ENCODE results near the gene LTBR. TPM values are rescaled to one million over a fixed set of nuclear protein-coding genes. Genes with fewer than 3 reads are reported as not detected.

LTBR gene
- total RNA-seq, 1 experiment from 2014 or later, result 61.5 TPM

- DNase-seq, result no peak
- H3K36me3 ChIP-seq, result peaks cover 76% of the 10 kb centered on the region
- H3K27me3 ChIP-seq, result no peaks in the 10 kb centered on the region
- no peak overlapping the region for H3K4me3 ChIP-seq
- H3K9me3 ChIP-seq, result no peaks in the 10 kb centered on the region
Observed at GRCh38 chr12:6390084-6390799, 6.3 kb downstream of the LTBR start.

DNA sequence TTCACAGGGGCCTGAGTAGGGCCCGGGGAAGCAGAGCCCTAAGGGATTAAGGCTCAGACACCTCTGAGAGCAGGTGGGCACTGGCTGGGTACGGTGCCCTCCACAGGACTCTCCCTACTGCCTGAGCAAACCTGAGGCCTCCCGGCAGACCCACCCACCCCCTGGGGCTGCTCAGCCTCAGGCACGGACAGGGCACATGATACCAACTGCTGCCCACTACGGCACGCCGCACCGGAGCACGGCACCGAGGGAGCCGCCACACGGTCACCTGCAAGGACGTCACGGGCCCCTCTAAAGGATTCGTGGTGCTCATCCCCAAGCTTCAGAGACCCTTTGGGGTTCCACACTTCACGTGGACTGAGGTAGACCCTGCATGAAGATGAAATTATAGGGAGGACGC, 7.1 kb downstream of the LTBR start:
- Histone ChIP-seq H3K27me3 (no peaks in the 10 kb centered on the region), H3K36me3 (peaks cover 78% of the 10 kb centered on the region), H3K4me3 (no peak overlapping the region), H3K9me3 (no peaks in the 10 kb centered on the region)
- DNase-seq, result no peak

DNA sequence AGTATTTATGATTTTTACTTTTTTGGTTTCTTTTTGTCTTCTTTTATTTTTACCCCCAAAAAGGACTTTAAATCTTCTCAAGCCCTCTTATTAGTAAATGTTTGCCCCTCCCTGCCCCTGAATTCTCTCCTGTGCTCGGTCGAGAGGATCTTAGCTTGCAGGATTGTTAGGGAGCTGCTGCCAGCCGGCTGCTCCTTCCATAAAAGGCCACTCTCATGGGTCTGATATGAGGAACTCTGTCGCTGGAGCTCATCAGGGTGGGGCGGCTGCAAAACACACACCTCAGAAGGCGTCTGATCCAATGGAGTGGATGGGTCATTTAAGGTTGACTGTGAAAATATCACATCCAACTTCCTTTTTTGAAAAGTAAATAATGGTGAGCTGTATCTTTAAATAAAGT, 8.5 kb downstream of the LTBR start:
- peaks cover 66% of the 10 kb centered on the region for H3K36me3 ChIP-seq
- H3K27me3 ChIP-seq, result no peaks in the 10 kb centered on the region
- no peak for DNase-seq
- H3K9me3 ChIP-seq, result no peaks in the 10 kb centered on the region
- no peak overlapping the region for H3K4me3 ChIP-seq

DNA sequence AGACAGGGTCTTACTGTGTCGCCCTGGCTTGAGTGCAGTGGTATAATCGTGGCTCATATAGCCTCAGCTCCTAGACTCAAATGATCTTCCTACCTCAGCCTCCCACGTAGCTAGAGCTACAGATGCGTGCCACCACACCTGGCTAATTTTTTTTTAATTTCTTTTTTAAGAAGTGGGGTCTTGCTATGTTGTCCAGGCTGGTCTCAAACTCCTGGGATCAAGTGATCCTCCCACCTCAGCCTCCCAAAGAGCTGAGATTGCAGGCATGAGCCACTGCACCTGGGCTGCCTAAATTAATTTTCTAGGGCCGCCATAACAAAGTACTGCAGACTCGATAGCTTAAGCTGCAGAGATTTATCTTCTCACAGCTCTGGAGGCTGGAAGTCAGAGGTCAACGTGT, 9.1 kb downstream of the LTBR start:
- Histone ChIP-seq H3K27me3 (no peaks in the 10 kb centered on the region), H3K36me3 (peaks cover 66% of the 10 kb centered on the region), H3K4me3 (no peak overlapping the region), H3K9me3 (no peaks in the 10 kb centered on the region)
- no peak for DNase-seq

DNA sequence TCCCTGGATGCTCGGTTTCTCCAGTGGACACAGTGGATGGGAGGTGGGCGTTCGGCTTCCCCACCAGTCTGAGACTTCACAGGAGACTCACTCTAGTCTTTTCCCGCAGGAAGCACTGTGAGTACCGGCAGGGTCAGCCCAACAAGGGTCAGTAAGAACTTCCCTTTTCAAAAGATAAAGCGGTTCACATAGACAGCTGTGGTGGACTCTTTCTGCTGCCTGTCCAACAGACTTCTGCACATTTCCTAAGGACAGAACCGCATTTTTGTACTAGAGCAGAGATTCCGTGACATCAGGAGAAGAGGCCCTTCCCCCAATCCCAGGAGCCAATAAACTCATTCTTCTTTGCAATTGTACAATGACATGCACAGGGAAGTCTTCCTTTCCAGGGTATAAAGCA, 10.4 kb downstream of the LTBR start:
- no peaks in the 10 kb centered on the region for H3K9me3 ChIP-seq
- no peak overlapping the region for H3K4me3 ChIP-seq
- peaks cover 62% of the 10 kb centered on the region for H3K36me3 ChIP-seq
- H3K27me3 ChIP-seq, result no peaks in the 10 kb centered on the region
- DNase-seq, result no peak

DNA sequence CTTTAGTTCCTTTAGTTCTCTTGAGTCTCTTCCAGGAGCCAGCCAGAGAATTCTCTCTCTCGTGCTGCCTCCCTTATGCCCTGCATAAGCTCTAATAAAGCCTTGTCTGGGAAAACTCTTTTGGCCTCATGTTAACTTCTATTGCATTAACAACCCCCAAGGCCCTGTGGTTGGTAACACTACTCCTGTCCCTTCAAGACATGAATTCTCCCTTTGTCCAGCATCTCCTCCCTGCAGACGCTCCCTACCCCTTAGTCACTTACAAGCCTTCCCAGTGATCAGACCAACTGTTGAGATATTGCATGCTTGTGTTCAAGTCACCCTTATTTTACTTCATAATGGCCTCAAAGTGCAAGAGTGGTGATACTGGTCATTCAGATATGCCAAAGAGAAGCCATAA, 12.1 kb downstream of the LTBR start:
- no peaks in the 10 kb centered on the region for H3K9me3 ChIP-seq
- peaks cover 62% of the 10 kb centered on the region for H3K36me3 ChIP-seq
- H3K4me3 ChIP-seq, result no peak overlapping the region
- H3K27me3 ChIP-seq, result no peaks in the 10 kb centered on the region
- DNase-seq, result no peak

DNA sequence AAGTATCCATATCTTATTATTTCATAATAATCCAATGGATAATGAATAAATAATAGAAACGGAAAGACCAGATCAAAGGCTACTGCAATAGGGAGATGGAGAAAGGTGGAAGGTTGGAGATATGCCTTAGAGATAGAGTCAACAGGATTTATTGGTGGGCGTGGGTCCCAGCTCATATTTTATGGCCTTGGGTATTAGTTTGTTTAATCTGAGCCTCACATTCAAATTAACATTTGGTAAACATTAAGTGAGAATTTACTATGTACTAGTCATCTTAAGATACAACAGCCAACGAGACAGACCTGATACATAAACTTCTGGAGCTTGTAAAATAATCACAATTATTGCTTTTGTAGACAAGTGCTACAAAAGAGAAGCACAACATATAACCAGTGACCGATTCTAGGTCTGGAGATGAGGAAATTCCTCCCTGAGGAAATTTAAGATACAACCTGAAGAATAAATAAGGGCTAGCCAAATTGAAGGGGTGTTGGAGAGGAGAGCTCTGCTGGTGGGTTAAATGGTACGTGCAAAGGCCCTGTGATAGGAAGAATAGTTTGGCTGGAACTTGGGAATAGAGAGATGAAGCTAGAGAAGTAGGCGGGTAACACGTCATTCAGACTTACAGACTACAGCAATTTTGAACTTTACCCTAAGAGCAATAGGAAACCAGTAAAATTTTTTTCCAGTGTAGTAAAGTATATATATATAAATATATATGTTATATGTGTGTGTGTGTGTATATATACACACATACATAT, 16.1 kb downstream of the LTBR start:
- peaks cover 52% of the 10 kb centered on the region for H3K36me3 ChIP-seq
- H3K9me3 ChIP-seq, result no peaks in the 10 kb centered on the region
- no peak overlapping the region for H3K4me3 ChIP-seq
- H3K27me3 ChIP-seq, result no peaks in the 10 kb centered on the region
- no peak for DNase-seq

- H3K27me3 ChIP-seq, result no peaks in the 10 kb centered on the region
- no peak overlapping the region for H3K4me3 ChIP-seq
- H3K9me3 ChIP-seq, result peaks cover 12% of the 10 kb centered on the region
- H3K36me3 ChIP-seq, result peaks cover 65% of the 10 kb centered on the region
- no peak for DNase-seq
Observed at GRCh38 chr12:6404390-6404789, 20.4 kb downstream of the LTBR start.

GRCh38 chr12:6405963-6406362, 22.0 kb downstream of the LTBR start:
- DNase-seq, result no peak
- Histone ChIP-seq H3K36me3 (peaks cover 67% of the 10 kb centered on the region), H3K9me3 (peaks cover 12% of the 10 kb centered on the region), H3K4me3 (no peak overlapping the region), H3K27me3 (no peaks in the 10 kb centered on the region)

- Histone ChIP-seq H3K9me3 (peaks cover 12% of the 10 kb centered on the region), H3K36me3 (peaks cover 70% of the 10 kb centered on the region), H3K4me3 (no peak overlapping the region), H3K27me3 (no peaks in the 10 kb centered on the region)
- DNase-seq, result no peak
Observed at GRCh38 chr12:6407236-6407954, 23.4 kb downstream of the LTBR start.

GRCh38 chr12:6416596-6416995, 32.6 kb downstream of the LTBR start:
- peaks cover 23% of the 10 kb centered on the region for H3K36me3 ChIP-seq
- H3K9me3 ChIP-seq, result no peaks in the 10 kb centered on the region
- H3K27me3 ChIP-seq, result no peaks in the 10 kb centered on the region
- DNase-seq, result no peak
- no peak overlapping the region for H3K4me3 ChIP-seq

DNA sequence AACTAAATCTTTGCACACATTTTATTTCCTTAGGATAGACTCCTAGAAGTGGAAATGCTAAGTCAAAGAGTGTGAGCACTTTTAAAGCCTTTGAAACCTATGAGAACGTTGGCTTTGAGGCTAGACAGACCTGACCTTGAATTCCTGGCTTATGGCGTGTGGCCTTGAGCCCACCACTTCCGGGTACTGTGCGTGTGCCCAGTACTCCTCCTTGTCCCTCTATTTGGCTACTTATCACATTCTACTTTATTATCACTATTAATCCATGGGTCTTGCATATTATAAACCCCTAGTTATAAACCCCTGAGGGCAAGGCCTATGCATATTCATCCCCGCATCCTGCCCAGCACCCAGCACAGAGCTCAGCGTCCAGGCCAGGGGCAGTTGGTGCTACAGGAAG, 34.8 kb downstream of the LTBR start:
- no peak overlapping the region for H3K4me3 ChIP-seq
- H3K36me3 ChIP-seq, result peaks cover 14% of the 10 kb centered on the region
- no peaks in the 10 kb centered on the region for H3K27me3 ChIP-seq
- DNase-seq, result no peak
- H3K9me3 ChIP-seq, result no peaks in the 10 kb centered on the region

GRCh38 chr12:6420364-6420763, 36.4 kb downstream of the LTBR start:
- H3K9me3 ChIP-seq, result no peaks in the 10 kb centered on the region
- DNase-seq, result no peak

GRCh38 chr12:6423267-6424007, 39.5 kb downstream of the LTBR start:
- peak; percentile 76 for DNase-seq
- H3K36me3 ChIP-seq, result no peaks in the 10 kb centered on the region
- H3K4me3 ChIP-seq, result no peak overlapping the region
- no peaks in the 10 kb centered on the region for H3K27me3 ChIP-seq
- H3K9me3 ChIP-seq, result no peaks in the 10 kb centered on the region

More at GRCh38 chr12:6420364-6420763, 36.4 kb downstream of the LTBR start:
- Histone ChIP-seq H3K27me3 (no peaks in the 10 kb centered on the region), H3K4me3 (no peak overlapping the region), H3K36me3 (peaks cover 4% of the 10 kb centered on the region; the same call in 1 of the 2 replicates)

DNA sequence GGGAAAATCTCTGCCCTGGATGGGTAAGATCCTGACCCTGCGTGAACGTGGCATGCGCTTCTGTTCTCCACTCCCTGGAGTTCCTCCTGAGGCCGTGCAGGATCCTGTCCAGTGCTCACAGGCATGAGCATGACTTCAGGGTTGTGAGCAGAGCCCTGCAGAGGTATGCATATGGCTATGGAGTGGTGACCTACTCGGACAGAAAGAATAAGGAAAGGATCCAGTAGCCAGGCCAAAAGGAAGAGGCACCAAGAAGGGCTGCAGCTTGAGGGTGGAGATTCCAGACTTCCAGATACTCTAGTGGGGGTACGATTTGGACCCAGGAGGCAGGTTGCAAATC, 40.0 kb downstream of the LTBR start:
- Histone ChIP-seq H3K27me3 (no peaks in the 10 kb centered on the region), H3K36me3 (no peaks in the 10 kb centered on the region), H3K9me3 (no peaks in the 10 kb centered on the region), H3K4me3 (no peak overlapping the region)
- no peak for DNase-seq

GRCh38 chr12:6424866-6425265, 40.9 kb downstream of the LTBR start:
- Histone ChIP-seq H3K9me3 (no peaks in the 10 kb centered on the region), H3K36me3 (no peaks in the 10 kb centered on the region), H3K27me3 (no peaks in the 10 kb centered on the region), H3K4me3 (no peak overlapping the region)
- no peak for DNase-seq

Data from MG63 (cell line).